Gastroesophageal sphincter (tissue), 4 donors: ENCODE data around the gene SLC36A1. TPM values are rescaled to one million over a fixed set of nuclear protein-coding genes. Genes with fewer than 3 reads are reported as not detected.

Source experiments
- ATAC-seq: fragments of 150-250 bp; one replicate; pipeline ENCODE4 v1.9.1; 2016; ENCODE audit warnings: mild to moderate bottlenecking, moderate library complexity
- H3K27ac ChIP-seq, 4 donors: fragments of 200-600 bp; sonication (generic) in 3 of 4; 1 replicate in 3 of 4; 2 replicates in 1 of 4; pipeline ENCODE4 v1.5.1; 2016 to 2019
- H3K27me3 ChIP-seq: fragments of 200-600 bp; sonication (generic); one replicate; pipeline ENCODE4 v1.5.1; 2019
- H3K36me3 ChIP-seq, 2 donors: fragments of 200-600 bp; sonication (generic); one replicate each; pipeline ENCODE4 v1.5.1; 2019; ENCODE audit warnings: control low read depth in 1 of 2
- H3K4me1 ChIP-seq, 3 donors: fragments of 200-600 bp; sonication (generic); 1 replicate in 2 of 3; 2 replicates in 1 of 3; pipeline ENCODE4 v1.5.1; 2016 to 2019; ENCODE audit warnings: control low read depth in 2 of 3
- H3K4me3 ChIP-seq, 2 donors: fragments of 200-600 bp; sonication (generic); one replicate each; pipeline ENCODE4 v1.5.1; 2019; ENCODE audit warnings: mild to moderate bottlenecking in 1 of 2, moderate library complexity in 1 of 2
- H3K9me3 ChIP-seq, 3 donors: fragments of 200-600 bp; sonication (generic); one replicate each; pipeline ENCODE4 v1.5.1; 2017 to 2019; ENCODE audit warnings: control low read depth in 2 of 3
- CTCF ChIP-seq, 4 experiments: fragments of 200-600 bp in 2 of 4; fragments of 450-650 bp in 2 of 4; sonication (generic) in 1 of 4; IDR thresholded peaks; one replicate each; pipeline ENCODE4 v1.5.1; 2017 to 2019; ENCODE audit warnings: antibody characterized with exemption in 4 of 4, mild to moderate bottlenecking in 2 of 4, moderate library complexity in 2 of 4
- EP300 ChIP-seq: sonication (generic); formaldehyde crosslinking; IDR thresholded peaks from one replicate; pipeline ENCODE4 v1.6.1; 2017; ENCODE audit warnings: antibody characterized with exemption, mild to moderate bottlenecking
- POLR2A ChIP-seq, 2 donors: fragments of 450-650 bp; IDR thresholded peaks; one replicate each; pipeline ENCODE4 v1.6.1; 2017; ENCODE audit warnings: antibody characterized with exemption in 2 of 2, mild to moderate bottlenecking in 2 of 2, moderate library complexity in 1 of 2
- POLR2AphosphoS5 ChIP-seq: sonication (generic); formaldehyde crosslinking; IDR thresholded peaks from one replicate; pipeline ENCODE4 v1.6.1; 2017; ENCODE audit warnings: antibody characterized with exemption
- WGBS, 2 donors: methylation state at CpG; one replicate each; pipeline ENCODE4 v1.1.5; 2018; ENCODE audit warnings: low coverage in 1 of 2; 5-methylcytosine and 5-hydroxymethylcytosine counted together
- total RNA-seq, 4 donors: library from RNA; depleted of rRNA; stranded (reverse); fragments of >200 nt; gene quantifications; one replicate each; pipeline ENCODE4 v1.1.0, GENCODE V29; 2016

The SLC36A1 gene
- total RNA-seq, 4 donors from 2014 or later: 7.0 to 14.0 (median 8.5) TPM

GRCh38 chr5:151491062-151491461, 43.7 kb downstream of the SLC36A1 start:
- Histone ChIP-seq H3K27me3 (no peaks in the 10 kb centered on the region), H3K4me1 (no peaks in the 10 kb centered on the region), H3K27ac (no peak overlapping the region), H3K9me3 (no peaks in the 10 kb centered on the region), H3K36me3 (peaks cover 0 to 67% of the 10 kb centered on the region in 2 donors), H3K4me3 (no peak overlapping the region)
- TF ChIP-seq EP300 (no peak), CTCF (IDR thresholded peaks at IDR 0.05) (no peak), POLR2AphosphoS5 (no peak), POLR2A (IDR thresholded peaks at IDR 0.05) (no peak)
- WGBS, 2 donors: 71 to 85% methylated on average over 2 to 3 of the region's 4 CpGs
- ATAC-seq: no peak

- peak; percentile 49 for ATAC-seq
- TF ChIP-seq EP300 (no peak), POLR2A (IDR thresholded peaks at IDR 0.05) (no peak), POLR2AphosphoS5 (no peak), CTCF (IDR thresholded peaks at IDR 0.05) (no peak)
- H3K4me1 ChIP-seq: no peaks in the 10 kb centered on the region
- no peaks in the 10 kb centered on the region for H3K9me3 ChIP-seq
- no peak overlapping the region for H3K27ac ChIP-seq
- H3K36me3 ChIP-seq: peaks cover 0 to 50% of the 10 kb centered on the region in 2 donors
- H3K4me3 ChIP-seq: no peak overlapping the region
- 93 to 100% methylated on average over 1 to 3 of the region's 5 CpGs for WGBS, 2 donors
- no peaks in the 10 kb centered on the region for H3K27me3 ChIP-seq
Measured at GRCh38 chr5:151492729-151493128, 45.3 kb downstream of the SLC36A1 start.

- 79 to 94% methylated on average over 2 of the region's 2 CpGs for WGBS, 2 donors
- no peak overlapping the region for H3K27ac ChIP-seq
Measured at GRCh38 chr5:151493665-151494064, 46.3 kb downstream of the SLC36A1 start.

GRCh38 chr5:151495320-151495719, 47.9 kb downstream of the SLC36A1 start:
- Histone ChIP-seq H3K27ac (no peak overlapping the region), H3K4me3 (no peak overlapping the region), H3K9me3 (no peaks in the 10 kb centered on the region), H3K36me3 (peaks cover 0 to 24% of the 10 kb centered on the region in 2 donors), H3K27me3 (no peaks in the 10 kb centered on the region), H3K4me1 (peaks cover 0 to under 1% (median 0%) of the 10 kb centered on the region in 3 donors)
- no peak for ATAC-seq
- WGBS, 2 donors: 81 to 90% methylated on average over 2 of the region's 2 CpGs
- TF ChIP-seq POLR2A (IDR thresholded peaks at IDR 0.05) (no peak), POLR2AphosphoS5 (no peak), CTCF (IDR thresholded peaks at IDR 0.05) (no peak)

More at GRCh38 chr5:151493665-151494064, 46.3 kb downstream of the SLC36A1 start:
- Histone ChIP-seq H3K27me3 (no peaks in the 10 kb centered on the region), H3K9me3 (no peaks in the 10 kb centered on the region), H3K36me3 (peaks cover 0 to 41% of the 10 kb centered on the region in 2 donors), H3K4me1 (no peaks in the 10 kb centered on the region), H3K4me3 (no peak overlapping the region)
- TF ChIP-seq EP300 (no peak), POLR2AphosphoS5 (no peak), POLR2A (IDR thresholded peaks at IDR 0.05) (peak in 1 of 2 donors; percentile 17), CTCF (IDR thresholded peaks at IDR 0.05) (no peak)
- peak; percentile 44 for ATAC-seq

GRCh38 chr5:151496041-151496484, 48.7 kb downstream of the SLC36A1 start:
- no peak for TF ChIP-seq CTCF (IDR thresholded peaks at IDR 0.05)
- TF ChIP-seq POLR2AphosphoS5: no peak
- TF ChIP-seq POLR2A (IDR thresholded peaks at IDR 0.05): no peak
- TF ChIP-seq EP300: no peak

More at GRCh38 chr5:151496041-151496484, 48.7 kb downstream of the SLC36A1 start:
- Histone ChIP-seq H3K36me3 (peaks cover 0 to 17% of the 10 kb centered on the region in 2 donors), H3K4me1 (peaks cover 0 to 7% (median 0%) of the 10 kb centered on the region in 3 donors), H3K9me3 (no peaks in the 10 kb centered on the region), H3K27ac (no peak overlapping the region), H3K4me3 (no peak overlapping the region), H3K27me3 (no peaks in the 10 kb centered on the region)
- ATAC-seq: no peak
- 64 to 73% methylated on average over 14 of the region's 14 CpGs for WGBS, 2 donors
